ENCODE data around the gene KLK1.

KLK1 gene

GRCh38 chr19:50837300-50837699, 13.7 kb upstream of the KLK1 start:
- no peak for DNase-seq (ENCODE audit: extremely low read depth, low read depth)
- H3K4me3 ChIP-seq (replicated peaks; ENCODE audit: low read depth, low read length): no peak overlapping the region
- no peak for TF ChIP-seq CTCF (IDR thresholded peaks at IDR 0.05; ENCODE audit: low read depth, low read length, missing control alignments)

DNA sequence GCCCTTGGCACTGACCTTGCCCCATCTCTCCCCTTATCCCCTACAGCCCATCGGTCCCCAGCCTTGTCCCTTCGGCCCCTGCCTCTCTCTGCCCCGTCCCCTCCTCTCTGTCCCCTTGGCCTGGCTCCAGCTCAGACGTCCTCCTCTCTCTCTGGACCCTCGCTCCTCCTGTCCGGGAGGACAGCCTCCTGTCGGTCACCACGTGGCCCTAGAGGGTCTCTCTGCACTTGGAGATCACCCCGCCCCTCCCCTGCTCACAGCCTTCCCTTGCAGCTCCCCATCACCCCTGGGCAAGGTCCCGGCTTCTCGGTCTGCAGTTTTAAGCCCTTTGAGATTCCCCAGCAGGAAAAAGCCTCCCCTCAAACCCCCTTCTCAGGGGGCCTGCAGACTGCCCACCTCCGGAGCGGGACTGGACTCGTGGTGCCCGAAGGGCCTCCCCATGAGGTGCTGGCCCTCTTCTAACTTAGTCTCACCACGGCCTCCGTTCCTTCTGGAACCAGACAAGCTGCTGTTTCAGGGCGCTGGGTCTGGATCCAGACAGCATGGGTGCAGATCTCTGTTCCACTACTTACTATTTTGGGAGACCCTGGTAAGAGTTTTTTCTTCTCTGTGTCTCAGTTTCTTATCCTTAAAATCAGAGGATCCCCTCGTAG, 13.1 kb upstream of the KLK1 start:
- TF ChIP-seq CTCF (IDR thresholded peaks at IDR 0.05; ENCODE audit: low read depth, low read length, missing control alignments): no peak
- no peak for DNase-seq (ENCODE audit: extremely low read depth, low read depth)
- no peak overlapping the region for H3K4me3 ChIP-seq (replicated peaks; ENCODE audit: low read depth, low read length)

DNA sequence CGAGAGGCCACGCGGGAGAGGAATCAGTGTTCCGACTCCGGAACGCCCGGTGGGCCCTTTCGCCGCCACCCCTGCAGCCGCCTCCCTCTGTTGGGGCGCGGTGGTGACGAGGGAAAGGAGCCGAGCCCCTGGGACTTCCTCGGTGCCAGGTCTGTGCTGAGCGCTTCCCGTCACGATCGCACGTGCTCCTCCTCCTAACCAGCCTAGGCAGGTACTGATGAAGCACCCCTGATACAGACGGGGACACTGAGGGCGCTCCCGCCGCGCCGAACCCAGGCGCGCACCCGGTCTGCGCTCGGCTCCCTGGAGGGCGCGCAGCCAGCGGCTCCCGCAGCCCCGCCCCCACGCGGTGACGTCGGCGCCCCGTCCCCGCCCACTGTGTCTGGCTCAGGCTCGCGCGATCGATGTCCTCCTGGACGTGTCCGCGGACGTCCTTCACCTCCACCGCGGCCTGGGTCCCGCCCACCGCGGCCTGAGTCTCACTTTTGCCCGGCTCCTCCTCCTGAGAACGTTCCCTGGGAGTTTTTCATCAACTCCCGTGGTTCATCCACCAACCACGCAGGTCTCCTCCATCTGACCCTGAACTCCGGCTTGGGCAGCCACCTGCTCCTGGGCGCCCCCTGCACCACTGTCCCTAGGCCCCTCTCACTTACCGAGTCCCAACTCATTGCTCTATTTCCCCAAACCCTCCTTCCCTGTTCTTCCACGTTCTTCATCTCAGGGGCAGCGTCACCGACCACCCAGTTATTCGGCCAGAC, 12.4 kb upstream of the KLK1 start:
- peak overlapping the region; percentile 46 for H3K4me3 ChIP-seq (replicated peaks; ENCODE audit: low read depth, low read length)
- DNase-seq (ENCODE audit: extremely low read depth, low read depth): no peak
- no peak for TF ChIP-seq CTCF (IDR thresholded peaks at IDR 0.05; ENCODE audit: low read depth, low read length, missing control alignments)

GRCh38 chr19:50835103-50835784, 11.7 kb upstream of the KLK1 start:
- peak overlapping the region; percentile 46 for H3K4me3 ChIP-seq (replicated peaks; ENCODE audit: low read depth, low read length)
- no peak for DNase-seq (ENCODE audit: extremely low read depth, low read depth)
- no peak for TF ChIP-seq CTCF (IDR thresholded peaks at IDR 0.05; ENCODE audit: low read depth, low read length, missing control alignments)

DNA sequence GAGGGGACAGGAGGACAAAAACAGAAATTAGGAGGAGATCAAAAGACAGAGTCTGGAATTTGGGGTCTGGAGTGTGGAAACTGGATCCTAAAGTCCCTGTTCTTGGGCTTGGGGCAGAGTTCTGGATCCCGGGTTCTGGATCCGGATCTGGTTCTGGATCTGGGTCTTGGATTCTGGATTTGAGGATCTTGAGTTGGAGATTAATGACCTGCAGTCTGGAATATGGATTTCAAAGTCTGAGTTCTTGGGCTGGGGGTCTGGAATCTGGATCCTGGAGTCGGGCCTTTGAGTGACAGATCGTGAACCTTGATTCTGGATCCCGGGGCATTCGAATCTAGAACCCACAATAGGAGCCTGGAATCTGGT, 10.2 kb upstream of the KLK1 start:
- DNase-seq (ENCODE audit: extremely low read depth, low read depth): no peak
- no peak for TF ChIP-seq CTCF (IDR thresholded peaks at IDR 0.05; ENCODE audit: low read depth, low read length, missing control alignments)
- no peak overlapping the region for H3K4me3 ChIP-seq (replicated peaks; ENCODE audit: low read depth, low read length)

DNA sequence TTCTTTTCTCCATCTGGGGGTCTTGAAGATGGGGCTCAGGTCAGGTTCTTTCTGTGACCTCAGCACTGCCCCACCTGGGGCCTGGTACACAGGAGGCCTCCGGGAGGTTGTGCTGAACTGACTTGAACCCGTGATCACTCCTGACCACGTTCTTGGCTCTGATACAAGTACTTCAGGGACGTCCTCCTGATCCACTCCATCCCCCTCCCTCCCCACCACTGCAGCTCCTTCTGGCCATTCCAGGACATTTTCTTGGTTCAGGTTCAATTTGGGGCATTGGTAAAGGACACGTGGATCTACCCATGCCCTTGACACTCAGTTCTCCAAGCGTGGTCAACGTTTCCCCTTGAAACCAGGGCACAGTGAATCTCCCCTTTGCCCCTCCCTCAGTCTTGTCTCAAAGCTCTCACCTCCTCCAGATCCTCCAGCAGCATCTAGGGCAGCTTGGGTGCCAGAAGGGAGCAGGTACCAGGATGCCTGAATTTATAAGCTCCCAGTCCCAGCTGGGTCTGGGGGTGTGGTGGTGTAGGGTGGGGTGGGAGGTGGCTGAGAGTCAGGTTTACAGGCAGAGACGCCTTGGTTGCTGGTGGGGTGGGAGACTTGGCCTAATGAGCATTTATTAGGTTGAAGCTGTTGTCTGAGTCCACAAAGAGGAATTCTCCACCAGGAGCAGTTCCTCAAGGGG, 9.7 kb upstream of the KLK1 start, which contains the start of gene KLK15:
Gene KLK15, minus strand, starts transcription at position 458 of the 685 bp plus-strand sequence. CDS start 2,082 bp downstream, outside the sequence.
- DNase-seq (ENCODE audit: extremely low read depth, low read depth): no peak
- TF ChIP-seq CTCF (IDR thresholded peaks at IDR 0.05; ENCODE audit: low read depth, low read length, missing control alignments): no peak
- H3K4me3 ChIP-seq (replicated peaks; ENCODE audit: low read depth, low read length): no peak within 1 kb of the TSS
